D721Med (cell line): ENCODE data around the gene EXTL2.
"Not testable (repeated sequence)": the region's sequence is repeated elsewhere in the genome, so short reads cannot be mapped to it uniquely, and the experiment has no call there.

ENCODE experiments used
- DNase-seq: peaks from one replicate; pipeline ENCODE4 v3.0.0; 2011; ENCODE audit warnings: low spot score; ENCODE audit not compliant: insufficient read length
- FAIRE-seq: peaks from 2 replicates; lab custom pipeline; 2011; peaks lifted over from hg19 to GRCh38; lab: Jason Lieb, UNC
- CTCF ChIP-seq: IDR thresholded peaks from 2 replicates; pipeline ENCODE4 v1.5.1; 2012; ENCODE audit warnings: mild to moderate bottlenecking, control low read depth; ENCODE audit not compliant: insufficient read depth; ENCODE audit errors: missing control alignments

Gene EXTL2

DNA sequence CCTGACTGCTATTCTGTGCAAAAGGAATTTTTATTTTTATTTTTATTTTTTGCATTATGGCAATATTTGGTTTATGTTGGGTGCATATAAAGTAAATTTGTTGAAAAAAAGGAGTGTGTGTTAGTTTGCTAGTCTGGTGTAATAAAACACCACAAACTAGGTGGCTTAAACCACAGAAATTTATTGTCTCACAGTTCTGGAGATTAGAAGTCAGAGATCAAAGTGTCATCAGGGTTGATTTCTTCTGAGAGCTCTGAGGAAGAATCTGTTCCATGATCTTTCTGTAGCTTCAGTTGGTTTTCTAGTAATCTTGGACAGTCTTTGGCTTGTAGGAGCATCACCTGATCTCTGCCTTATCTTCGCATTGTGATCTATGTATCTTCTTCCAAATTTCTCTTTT lies 7.7 kb upstream of the EXTL2 start:
- no peak for TF ChIP-seq CTCF
- no peak for DNase-seq
- FAIRE-seq, result no peak

DNA sequence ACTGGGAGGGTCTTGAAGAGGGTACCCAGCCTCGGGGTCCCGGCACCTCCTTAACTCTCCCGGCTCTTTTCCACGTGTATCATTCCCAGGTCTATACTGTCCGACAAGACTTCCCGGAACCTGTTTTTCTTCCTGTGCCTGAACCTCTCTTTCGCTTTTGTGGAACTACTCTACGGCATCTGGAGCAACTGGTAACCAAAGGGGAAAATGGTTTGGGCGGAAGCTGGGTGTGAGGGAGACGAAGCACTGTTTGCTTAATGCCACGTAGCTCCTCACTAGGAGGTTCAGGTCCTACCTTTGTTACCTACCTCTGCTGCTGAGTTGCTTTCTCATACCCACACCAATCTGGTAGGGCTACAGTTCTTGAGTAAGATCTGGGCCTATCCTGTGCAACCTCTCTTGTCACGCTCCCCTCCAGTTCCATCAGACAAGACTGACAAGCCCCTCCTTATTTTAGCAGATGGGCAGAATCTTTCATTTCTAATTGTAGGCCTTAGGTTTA lies 1.9 kb upstream of the EXTL2 start:
- FAIRE-seq (no peak), DNase-seq (no peak)
- TF ChIP-seq CTCF, result no peak

DNA sequence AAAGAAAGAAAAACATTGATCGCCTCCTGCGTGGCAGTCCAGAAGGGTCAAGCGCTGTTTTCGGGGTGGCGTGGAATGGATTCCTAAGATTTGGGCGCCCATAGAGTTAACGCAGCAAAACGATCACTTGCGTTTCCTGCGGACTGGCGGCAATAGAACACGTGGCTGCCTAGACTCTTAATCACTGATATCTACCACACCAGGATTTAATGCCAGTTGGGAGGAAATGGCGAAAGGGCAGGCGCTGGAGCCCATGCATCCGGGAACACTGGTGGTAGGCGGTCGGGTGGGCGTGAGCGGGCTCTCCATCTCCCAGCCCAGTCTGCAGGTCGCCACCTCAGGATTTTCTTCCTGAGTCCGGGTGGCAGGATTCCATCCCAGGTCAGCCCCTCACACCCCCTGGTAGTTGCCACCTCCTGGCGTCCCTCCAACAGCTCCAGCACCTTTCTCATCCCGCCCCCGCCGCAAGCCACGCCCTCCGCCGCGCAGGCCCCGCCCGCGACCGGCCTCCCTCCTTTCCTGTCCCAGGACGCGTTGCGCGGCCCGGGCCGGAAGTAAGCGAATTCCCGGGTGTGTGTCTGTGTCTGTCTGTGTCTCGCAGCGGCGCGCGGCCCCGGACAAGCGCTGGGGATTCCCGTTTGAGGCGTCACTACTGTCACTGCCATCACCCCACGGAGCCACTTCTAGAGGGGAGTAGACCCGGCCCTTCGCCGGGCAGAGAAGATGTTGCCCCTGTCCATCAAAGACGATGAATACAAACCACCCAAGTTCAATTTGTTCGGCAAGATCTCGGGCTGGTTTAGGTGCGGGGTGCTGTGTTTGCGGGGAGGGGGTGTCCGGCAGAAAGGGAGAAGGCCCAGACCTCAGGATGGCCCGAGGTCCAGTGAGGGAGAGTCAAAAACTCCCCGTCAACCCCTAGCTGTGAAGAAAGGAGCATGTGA lies 1.2 kb upstream of the EXTL2 start, which contains the start of gene SLC30A7:
Gene SLC30A7 (plus strand): TSS at position 551 of the 941 bp plus-strand sequence. CDS start 173 bp downstream, at position 724.
- FAIRE-seq (no peak), DNase-seq (peak; percentile 41)
- no peak for TF ChIP-seq CTCF

- DNase-seq (no peak), FAIRE-seq (no peak)
- TF ChIP-seq CTCF, result no peak
Measured at GRCh38 chr1:100893718-100894117, 924 bp downstream of the EXTL2 start.

DNA sequence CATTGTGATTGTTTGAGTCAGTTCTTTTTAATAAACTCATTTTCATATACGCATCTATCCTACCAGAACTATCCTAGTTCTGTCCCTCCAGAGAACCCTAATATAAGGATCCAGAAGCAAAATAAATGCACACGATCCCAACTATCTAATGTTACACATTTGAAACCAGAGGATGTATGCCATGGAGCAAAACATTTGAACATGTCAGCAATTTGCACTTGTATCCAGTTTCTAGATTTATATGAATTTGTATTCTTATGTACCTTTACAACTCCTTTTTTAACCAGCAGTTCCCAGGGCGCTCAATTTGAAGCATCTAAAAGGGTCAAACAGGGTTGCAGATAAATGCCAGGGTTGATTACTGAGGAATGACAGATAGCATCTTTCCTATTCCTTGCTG lies 2.1 kb downstream of the EXTL2 start:
- FAIRE-seq, result no peak
- TF ChIP-seq CTCF, result no peak

DNA sequence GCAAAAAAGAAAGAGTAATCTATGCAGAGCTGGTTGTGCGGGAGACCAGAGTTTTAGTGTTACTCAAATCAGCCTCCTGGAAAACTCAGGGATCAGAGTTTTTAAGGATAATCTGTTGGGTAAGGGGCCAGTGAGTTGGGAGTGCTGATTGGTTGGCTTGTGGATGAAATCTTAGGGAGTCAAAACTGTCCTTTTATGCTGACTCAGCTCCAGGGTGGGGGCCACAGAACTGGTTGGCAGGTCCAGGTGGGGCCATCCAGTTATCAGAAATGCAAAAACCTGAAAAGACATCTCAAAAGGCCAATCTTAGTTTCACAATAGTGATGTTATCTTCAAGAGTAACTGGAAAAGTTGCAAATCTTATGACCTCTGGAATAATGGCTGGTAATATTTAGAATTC lies 3.3 kb downstream of the EXTL2 start:
- DNase-seq, result no peak
- no peak for FAIRE-seq
- TF ChIP-seq CTCF, result no peak

More for the DNA sequence above, 2.1 kb downstream of the EXTL2 start:
- DNase-seq, result no peak

- not testable (repeated sequence) for DNase-seq, FAIRE-seq
Measured at GRCh38 chr1:100889869-100890482, 4.7 kb downstream of the EXTL2 start.

GRCh38 chr1:100889007-100889406 lies 5.6 kb downstream of the EXTL2 start:
- not testable (repeated sequence) for DNase-seq, FAIRE-seq
